ENCODE measurements around the gene WDR7.

GRCh38 chr18:56711708-56712445 is 60.7 kb downstream of the WDR7 start:
- no peak for TF ChIP-seq CTCF (IDR thresholded peaks at IDR 0.05)
- no peak for TF ChIP-seq POLR2A (IDR thresholded peaks at IDR 0.05)
- no peak for TF ChIP-seq POLR2AphosphoS5 (IDR thresholded peaks at IDR 0.05)

Measured in prostate gland (tissue), 2 donors.